ENCODE data around the gene PHLDB2.

- no peak for TF ChIP-seq SP1 (IDR thresholded peaks at IDR 0.05)
- TF ChIP-seq ELF4 (IDR thresholded peaks at IDR 0.05): no peak
- TF ChIP-seq FOXM1 (IDR thresholded peaks at IDR 0.05; ENCODE audit: borderline replicate concordance): no peak
- no peak for TF ChIP-seq TARDBP (IDR thresholded peaks at IDR 0.05)
- no peak for TF ChIP-seq PKNOX1 (IDR thresholded peaks at IDR 0.05)
- TF ChIP-seq BHLHE40 (IDR thresholded peaks at IDR 0.05; ENCODE audit: borderline replicate concordance): no peak
- TF ChIP-seq FOXA1 (IDR thresholded peaks at IDR 0.05): no peak
- no peak for TF ChIP-seq SUZ12 (IDR thresholded peaks at IDR 0.05)
- TF ChIP-seq ARNT (IDR thresholded peaks at IDR 0.05): no peak
- TF ChIP-seq CTBP1 (IDR thresholded peaks at IDR 0.05; ENCODE audit: borderline replicate concordance): no peak
- no peak for TF ChIP-seq HDGF (IDR thresholded peaks at IDR 0.05; ENCODE audit: borderline replicate concordance)
- TF ChIP-seq LEF1 (IDR thresholded peaks at IDR 0.05; ENCODE audit: borderline replicate concordance): no peak
These were observed 64.2 kb downstream of the PHLDB2 start for GRCh38 chr3:111923095-111923771.

Measured in HEK293T (cell line).